Upper lobe of left lung (tissue), 6 donors: ENCODE results near the gene MAMSTR. TPM values are rescaled to one million over a fixed set of nuclear protein-coding genes. Genes with fewer than 3 reads are reported as not detected.
"Not testable (repeated sequence)": the region's sequence is repeated elsewhere in the genome, so short reads cannot be mapped to it uniquely, and the experiment has no call there.

Experiments
- ATAC-seq, 2 donors: fragments of 200-7000 bp; cut with Tn5 transposase; one replicate each; pipeline ENCODE4 v1.9.1; 2022; ENCODE audit warnings: mild to moderate bottlenecking in 2 of 2, moderate library complexity in 2 of 2; ENCODE audit not compliant: low FRiP score in 2 of 2
- DNase-seq, 2 donors: peaks; one replicate each; pipeline ENCODE4 v3.0.0-alpha.2; 2019 to 2020
- H3K27ac ChIP-seq, 4 donors: fragments of 200-600 bp; sonication (generic); one replicate each; pipeline ENCODE4 v1.5.1; 2016 to 2019
- H3K27me3 ChIP-seq, 4 donors: fragments of 200-600 bp; sonication (generic); one replicate each; pipeline ENCODE4 v1.5.1; 2017 to 2019
- H3K36me3 ChIP-seq, 4 donors: fragments of 200-600 bp; sonication (generic); one replicate each; pipeline ENCODE4 v1.5.1; 2016 to 2019
- H3K4me1 ChIP-seq, 4 donors: fragments of 200-600 bp; sonication (generic); one replicate each; pipeline ENCODE4 v1.5.1; 2018 to 2019
- H3K4me3 ChIP-seq, 4 donors: fragments of 200-600 bp; sonication (generic); one replicate each; pipeline ENCODE4 v1.5.1; 2017 to 2019; ENCODE audit warnings: mild to moderate bottlenecking in 2 of 4, moderate library complexity in 1 of 4
- H3K9me3 ChIP-seq, 4 donors: fragments of 200-600 bp; sonication (generic); one replicate each; pipeline ENCODE4 v1.5.1; 2018 to 2019
- EP300 ChIP-seq, 4 donors: sonication (generic); formaldehyde crosslinking; IDR thresholded peaks; one replicate each; pipeline ENCODE4 v1.5.1; 2017; ENCODE audit warnings: antibody characterized with exemption in 4 of 4, control low read depth in 2 of 4
- POLR2A ChIP-seq, 4 donors: fragments of 450-650 bp; IDR thresholded peaks; one replicate each; pipeline ENCODE4 v1.5.1; 2016 to 2017; ENCODE audit warnings: antibody characterized with exemption in 4 of 4, mild to moderate bottlenecking in 2 of 4
- POLR2AphosphoS5 ChIP-seq, 2 donors: sonication (generic); formaldehyde crosslinking; IDR thresholded peaks; one replicate each; pipeline ENCODE4 v1.5.1; 2017; ENCODE audit warnings: antibody characterized with exemption in 2 of 2
- WGBS, 2 donors: methylation state at CpG; one replicate each; pipeline ENCODE4 v1.1.5; 2017 to 2018; 5-methylcytosine and 5-hydroxymethylcytosine counted together
- total RNA-seq, 6 donors: library from RNA; depleted of rRNA in 4 of 6; stranded (reverse); fragments of >200 nt in 4 of 6; gene quantifications; one replicate each; pipeline versions ENCODE4 v1.1.0 to v1.2.1, GENCODE V29; 2016 to 2021
- TF ChIP-seq, protein P1 (sequence below), 6 experiments: fragments of 450-650 bp in 4 of 6; fragments of 200-600 bp in 2 of 6; sonication (generic) in 2 of 6; IDR thresholded peaks; one replicate each; pipeline ENCODE4 v1.5.1; 2016 to 2019; ENCODE audit warnings: antibody characterized with exemption in 6 of 6
- donor health status: DM: no; HTN: no; CAD: no; lungs with moderate emphysema.
- donor health status: DM: no; HTN: yes; CAD: no; lungs with severe emphysema.

MAMSTR gene
- total RNA-seq, 6 donors from 2014 or later, result 1.1 to 3.1 (median 1.3) TPM; not detected in 1

DNA sequence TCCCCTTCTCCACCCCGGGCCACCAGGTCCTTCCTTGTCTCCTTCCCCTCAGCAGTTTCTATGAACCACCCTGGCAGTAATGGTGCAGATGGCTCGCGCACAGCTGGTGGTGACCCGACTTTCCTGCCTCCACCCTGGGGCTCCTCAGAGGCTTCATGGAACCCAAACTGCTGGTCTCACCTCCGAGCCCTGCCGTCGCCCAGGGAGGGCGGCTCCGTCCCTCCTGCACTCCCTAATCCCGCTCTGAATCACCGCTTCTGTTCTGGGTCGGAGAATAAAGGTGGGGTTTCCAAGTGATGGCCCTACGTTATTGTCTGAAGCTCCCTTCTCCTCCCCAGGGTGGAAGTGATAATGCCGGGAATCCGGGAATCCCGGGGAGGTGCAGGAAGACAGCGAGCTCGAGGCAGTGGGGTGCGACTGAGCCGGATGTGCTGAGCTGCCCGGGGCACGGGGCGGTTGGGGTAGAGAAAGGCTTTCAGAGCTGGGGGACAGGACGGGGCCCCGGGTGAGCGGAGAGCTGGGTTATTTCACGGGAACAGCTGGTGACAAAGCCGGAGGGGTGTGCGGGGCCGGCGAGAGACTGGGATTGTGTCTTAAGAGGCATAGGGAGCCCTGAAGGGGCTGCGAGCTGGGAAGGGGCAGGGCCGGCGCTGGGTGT lies 23.0 kb downstream of the MAMSTR start:
- Histone ChIP-seq H3K4me3 (peak overlapping the region in 3 of 4 donors; percentile 31 to 43 (median 38)), H3K4me1 (peaks cover 9 to 21% (median 14%) of the 10 kb centered on the region in 4 donors), H3K9me3 (no peaks in the 10 kb centered on the region), H3K27me3 (peaks cover 0 to 4% (median 0%) of the 10 kb centered on the region in 4 donors), H3K36me3 (no peaks in the 10 kb centered on the region), H3K27ac (peak overlapping the region in 3 of 4 donors; percentile 57 to 70 (median 68))
- no peak for TF ChIP-seq EP300 (IDR thresholded peaks at IDR 0.05)
- TF ChIP-seq, protein P1, sequence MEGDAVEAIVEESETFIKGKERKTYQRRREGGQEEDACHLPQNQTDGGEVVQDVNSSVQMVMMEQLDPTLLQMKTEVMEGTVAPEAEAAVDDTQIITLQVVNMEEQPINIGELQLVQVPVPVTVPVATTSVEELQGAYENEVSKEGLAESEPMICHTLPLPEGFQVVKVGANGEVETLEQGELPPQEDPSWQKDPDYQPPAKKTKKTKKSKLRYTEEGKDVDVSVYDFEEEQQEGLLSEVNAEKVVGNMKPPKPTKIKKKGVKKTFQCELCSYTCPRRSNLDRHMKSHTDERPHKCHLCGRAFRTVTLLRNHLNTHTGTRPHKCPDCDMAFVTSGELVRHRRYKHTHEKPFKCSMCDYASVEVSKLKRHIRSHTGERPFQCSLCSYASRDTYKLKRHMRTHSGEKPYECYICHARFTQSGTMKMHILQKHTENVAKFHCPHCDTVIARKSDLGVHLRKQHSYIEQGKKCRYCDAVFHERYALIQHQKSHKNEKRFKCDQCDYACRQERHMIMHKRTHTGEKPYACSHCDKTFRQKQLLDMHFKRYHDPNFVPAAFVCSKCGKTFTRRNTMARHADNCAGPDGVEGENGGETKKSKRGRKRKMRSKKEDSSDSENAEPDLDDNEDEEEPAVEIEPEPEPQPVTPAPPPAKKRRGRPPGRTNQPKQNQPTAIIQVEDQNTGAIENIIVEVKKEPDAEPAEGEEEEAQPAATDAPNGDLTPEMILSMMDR (IDR thresholded peaks at IDR 0.05), result no peak
- no peak for TF ChIP-seq POLR2A (IDR thresholded peaks at IDR 0.05)
- TF ChIP-seq POLR2AphosphoS5 (IDR thresholded peaks at IDR 0.05), result no peak
- DNase-seq (no peak), ATAC-seq (peak; percentile 35 to 42)
- WGBS, 2 donors, result 4 to 7% methylated on average over 24 to 33 of the region's 34 CpGs

DNA sequence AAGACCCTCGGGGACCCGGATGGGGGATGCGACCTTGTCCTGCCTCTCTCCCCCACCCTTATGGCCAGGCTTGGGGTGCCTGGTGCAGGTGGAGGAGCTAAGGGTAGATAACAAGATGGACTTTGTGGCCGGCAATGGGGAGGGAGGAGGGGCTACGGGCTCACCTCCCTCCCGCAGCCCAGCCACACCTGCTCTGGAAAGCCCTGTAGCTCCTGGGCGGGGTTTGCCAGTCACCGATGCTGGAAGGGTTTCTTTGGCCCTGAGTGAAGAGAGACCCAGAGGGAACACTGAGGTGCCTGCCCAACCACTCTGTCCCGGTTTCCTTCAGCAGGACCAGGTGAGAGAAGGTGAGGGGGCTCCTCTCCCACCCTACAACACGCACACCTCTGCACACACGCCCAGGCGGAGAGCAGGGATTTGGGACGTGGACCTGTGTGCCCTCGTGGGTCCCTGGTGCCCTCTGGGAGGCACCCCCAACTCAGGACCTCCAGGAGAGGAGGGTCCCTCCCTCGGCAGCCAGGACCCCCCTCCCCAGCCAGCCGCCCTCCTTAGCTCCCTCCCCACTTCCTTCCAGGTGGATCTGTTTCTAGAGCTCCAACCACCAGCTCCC lies 23.7 kb downstream of the MAMSTR start, which contains the start of gene FUT2:
Gene FUT2, plus strand, starts transcription at position 229 of the 610 bp plus-strand sequence. CDS start 6,986 bp downstream, outside the sequence.
- Histone ChIP-seq H3K4me3 (peak within 1 kb of the TSS in 3 of 4 donors; percentile 31 to 43 (median 38)), H3K27me3 (peaks cover 0 to 4% (median 0%) of the 10 kb centered on the region in 4 donors), H3K36me3 (no peaks in the 10 kb centered on the region), H3K27ac (peak within 1 kb of the TSS in 3 of 4 donors; percentile 57 to 70 (median 68)), H3K9me3 (no peaks in the 10 kb centered on the region), H3K4me1 (peaks cover 9 to 21% (median 14%) of the 10 kb centered on the region in 4 donors)
- WGBS, 2 donors, result 53 to 58% methylated on average over 13 to 16 of the region's 16 CpGs
- peak in 1 of 2 donors; percentile 72 for DNase-seq
- TF ChIP-seq POLR2AphosphoS5 (IDR thresholded peaks at IDR 0.05) (no peak), POLR2A (IDR thresholded peaks at IDR 0.05) (peak in 1 of 4 donors; percentile 52)
- ATAC-seq, result peak; percentile 20 to 66

DNA sequence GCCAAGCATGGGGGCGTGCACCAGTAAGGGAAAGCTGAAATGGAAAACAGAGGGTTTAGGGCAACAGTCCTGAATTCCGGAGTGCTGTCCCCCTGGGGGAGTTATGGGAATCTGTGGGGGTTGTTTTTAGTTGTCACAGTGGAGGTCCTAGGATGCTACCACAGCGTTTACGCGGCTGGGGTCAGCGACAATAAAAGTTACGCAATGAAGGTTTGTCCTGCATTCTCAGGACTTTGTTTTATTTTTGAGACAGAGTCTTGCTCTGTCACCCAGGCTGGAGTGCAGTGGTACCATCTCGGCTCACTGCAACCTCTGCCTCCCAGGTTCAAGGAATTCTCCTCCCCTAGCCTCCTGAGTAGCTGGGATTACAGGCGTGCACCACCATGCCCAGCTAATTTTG lies 25.9 kb downstream of the MAMSTR start:
- H3K27me3 ChIP-seq, H3K9me3 ChIP-seq, H3K4me3 ChIP-seq, DNase-seq, H3K36me3 ChIP-seq, ATAC-seq, H3K27ac ChIP-seq: not testable (repeated sequence)
- peaks cover 9 to 21% (median 14%) of the 10 kb centered on the region in 4 donors for H3K4me1 ChIP-seq
- 89 to 93% methylated on average over 9 of the region's 9 CpGs for WGBS, 2 donors

DNA sequence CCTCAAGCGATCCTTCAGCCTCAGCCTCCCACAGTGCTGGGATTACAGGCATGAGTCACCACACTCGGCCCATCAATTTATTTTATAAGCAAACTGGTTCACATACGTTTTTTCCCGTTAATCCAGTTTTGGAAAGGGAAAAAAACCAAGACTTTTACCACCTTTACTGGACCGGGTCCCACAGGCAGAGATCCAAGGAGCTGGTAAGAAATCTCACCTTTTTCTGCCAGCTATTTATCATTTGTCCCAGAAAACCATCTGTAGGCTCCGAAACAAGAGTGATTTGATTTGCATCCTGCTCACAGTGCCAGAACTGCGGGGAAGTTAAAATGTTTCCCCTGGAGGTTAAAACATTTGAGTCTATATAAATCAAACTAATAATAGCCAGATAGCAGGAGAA lies 30.1 kb downstream of the MAMSTR start:
- Histone ChIP-seq H3K36me3 (no peaks in the 10 kb centered on the region), H3K4me3 (no peak overlapping the region), H3K9me3 (no peaks in the 10 kb centered on the region), H3K27ac (no peak overlapping the region), H3K27me3 (no peaks in the 10 kb centered on the region), H3K4me1 (peaks cover 0 to 4% (median 1%) of the 10 kb centered on the region in 4 donors)
- 78 to 80% methylated on average over 7 of the region's 7 CpGs for WGBS, 2 donors
- DNase-seq (no peak), ATAC-seq (no peak)
- TF ChIP-seq EP300 (IDR thresholded peaks at IDR 0.05), result no peak
- TF ChIP-seq POLR2A (IDR thresholded peaks at IDR 0.05), result no peak
- TF ChIP-seq, protein P1 (IDR thresholded peaks at IDR 0.05), result no peak
- no peak for TF ChIP-seq POLR2AphosphoS5 (IDR thresholded peaks at IDR 0.05)

DNA sequence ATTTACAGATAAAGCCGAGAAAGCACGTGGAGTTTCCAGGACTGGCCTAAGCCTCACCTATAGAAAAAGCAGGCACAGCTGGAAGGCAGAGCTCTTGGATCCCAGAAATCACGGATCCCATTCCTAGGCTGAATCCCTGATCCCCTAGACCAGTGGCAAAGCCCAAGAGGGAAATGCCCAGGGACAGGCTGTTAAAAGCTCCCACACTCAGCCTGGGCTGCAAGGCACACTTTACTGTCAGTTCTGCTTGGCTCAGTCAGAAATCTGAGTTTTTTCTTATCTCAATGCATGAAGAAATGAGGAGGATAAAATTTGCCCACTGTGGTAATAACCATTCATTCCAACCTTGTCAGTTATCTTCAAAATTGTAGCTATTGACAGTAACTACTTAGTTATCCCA lies 31.7 kb downstream of the MAMSTR start:
- H3K4me3 ChIP-seq, result no peak overlapping the region
- no peaks in the 10 kb centered on the region for H3K36me3 ChIP-seq
- TF ChIP-seq POLR2AphosphoS5 (IDR thresholded peaks at IDR 0.05), result no peak
- TF ChIP-seq EP300 (IDR thresholded peaks at IDR 0.05), result no peak
- TF ChIP-seq, protein P1 (IDR thresholded peaks at IDR 0.05), result no peak
- no peak for ATAC-seq
- H3K4me1 ChIP-seq, result peaks cover 0 to 9% (median 3%) of the 10 kb centered on the region in 4 donors
- DNase-seq, result no peak
- no peak overlapping the region for H3K27ac ChIP-seq
- H3K9me3 ChIP-seq, result no peaks in the 10 kb centered on the region
- H3K27me3 ChIP-seq, result no peaks in the 10 kb centered on the region
- 92 to 93% methylated on average over 3 of the region's 3 CpGs for WGBS, 2 donors

DNA sequence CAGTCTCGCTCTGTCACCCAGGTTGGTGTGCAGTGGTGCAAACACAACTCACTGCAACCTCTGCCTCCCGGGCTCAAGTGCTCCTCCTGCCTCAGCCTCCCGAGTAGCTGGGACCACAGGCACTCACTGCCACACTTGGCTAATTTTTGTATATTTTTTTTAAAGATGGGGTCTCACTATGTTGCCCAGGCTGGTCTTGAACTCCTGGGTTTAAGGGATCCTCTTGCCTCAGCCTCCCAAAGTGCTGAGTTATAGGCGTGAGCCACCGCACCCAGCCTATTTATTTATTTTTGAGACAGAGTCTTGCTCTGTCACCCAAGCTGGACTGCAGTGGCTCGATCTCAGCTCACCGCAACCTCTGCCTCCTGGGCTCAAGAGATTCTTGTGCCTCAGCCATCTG lies 32.9 kb downstream of the MAMSTR start:
- H3K27ac ChIP-seq, H3K4me1 ChIP-seq, H3K9me3 ChIP-seq, H3K4me3 ChIP-seq, DNase-seq, H3K36me3 ChIP-seq, ATAC-seq, H3K27me3 ChIP-seq: not testable (repeated sequence)
- WGBS, 2 donors, result 94 to 95% methylated on average over 7 of the region's 7 CpGs
